Measurements from ENCODE around the gene MAP2. TPM values are rescaled to one million over a fixed set of nuclear protein-coding genes. Genes with fewer than 3 reads are reported as not detected.

MAP2 gene
- total and polyA plus RNA-seq, 2 of the 8 experiments (the other 6 are each of a cell fraction or from before 2014, with no cell fraction given), result 5.9 to 9.4 TPM

- TF ChIP-seq CBX8 (IDR thresholded peaks at IDR 0.05; ENCODE audit: borderline replicate concordance, low read depth, low read length), result no peak
- no peak for TF ChIP-seq POLR2A (IDR thresholded peaks at IDR 0.05; ENCODE audit: control extremely low read depth in 1 of 2, low read depth in 2 of 2, low read length in 2 of 2)
- peak in 1 of 2 experiments; percentile 77; a peak in 1 of 3 replicates for TF ChIP-seq EP300 (IDR thresholded peaks at IDR 0.05; ENCODE audit: borderline replicate concordance in 1 of 2, low read depth in 2 of 2, low read length in 2 of 2)
- no peak for TF ChIP-seq GABPA (IDR thresholded peaks at IDR 0.05; ENCODE audit: borderline replicate concordance, insufficient read depth, low read length)
- no peak for TF ChIP-seq ASH2L (IDR thresholded peaks at IDR 0.05; ENCODE audit: low read length)
- TF ChIP-seq HDAC2 (IDR thresholded peaks at IDR 0.05; ENCODE audit: borderline replicate concordance in 1 of 2, low read depth in 2 of 2, low read length in 2 of 2), result peak in 1 of 2 experiments; percentile 37; a peak in 1 of 4 replicates
- TF ChIP-seq POU5F1 (IDR thresholded peaks at IDR 0.05; ENCODE audit: low read depth, low read length), result peak; percentile 94
- TF ChIP-seq BCL11A (IDR thresholded peaks at IDR 0.05; ENCODE audit: low read depth in 2 of 2, low read length in 2 of 2), result peak in 1 of 2 experiments; percentile 44
- TF ChIP-seq YY1 (IDR thresholded peaks at IDR 0.05; ENCODE audit: low read depth, low read length), result no peak
- TF ChIP-seq NANOG (IDR thresholded peaks at IDR 0.05; ENCODE audit: insufficient read depth, low read depth, low read length, poor library complexity, severe bottlenecking), result peak; percentile 92
- TF ChIP-seq POLR2AphosphoS5 (IDR thresholded peaks at IDR 0.05; ENCODE audit: low read depth, low read length), result peak; percentile 79; the same call in 1 of the 2 replicates
- TF ChIP-seq SIX5 (IDR thresholded peaks at IDR 0.05; ENCODE audit: low read depth, low read length), result no peak
- TF ChIP-seq SP1 (IDR thresholded peaks at IDR 0.05; ENCODE audit: low read depth, low read length), result peak; percentile 50; the same call in 1 of the 2 replicates
Observed at GRCh38 chr2:209519271-209519670, 95.4 kb downstream of the MAP2 start (continued).

All from H1 (cell line).